Effector CD8-positive, alpha-beta T cell (primary cell): ENCODE data around the gene DNAAF9.

Source experiments
- DNase-seq: peaks from one replicate; lab custom pipeline; 2025; lab: John Stamatoyannopoulos, UW

Gene DNAAF9

GRCh38 chr20:3410464-3410863, 3.0 kb upstream of the DNAAF9 start:
- no peak for DNase-seq

DNA sequence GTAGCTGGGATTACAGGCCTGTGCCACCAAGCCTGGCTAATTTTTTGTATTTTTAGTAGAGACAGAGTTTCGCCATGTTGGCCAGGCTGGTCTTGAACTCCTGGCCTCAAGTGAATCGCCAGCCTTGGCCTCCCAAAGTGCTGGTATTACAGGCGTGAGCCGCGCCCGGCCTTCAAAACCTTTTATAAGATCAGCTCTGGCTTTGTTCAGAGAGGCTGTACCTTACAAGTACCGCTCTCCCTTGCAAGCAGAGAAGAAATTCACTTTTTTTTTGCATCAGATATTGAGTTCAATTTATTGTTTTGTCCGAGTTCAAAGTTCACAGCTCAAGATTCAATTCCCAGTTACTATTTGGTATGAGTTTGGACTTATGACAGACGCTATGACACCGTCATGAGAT, 1.9 kb upstream of the DNAAF9 start:
- no peak for DNase-seq

GRCh38 chr20:3407771-3408637, 535 bp upstream of the DNAAF9 start:
- peak; percentile 64 for DNase-seq

GRCh38 chr20:3406481-3407039, 909 bp downstream of the DNAAF9 start:
- no peak for DNase-seq

- no peak for DNase-seq
These were observed 1.6 kb downstream of the DNAAF9 start for GRCh38 chr20:3405696-3406358.

- no peak for DNase-seq
These were observed 2.3 kb downstream of the DNAAF9 start for GRCh38 chr20:3405139-3405538.

DNA sequence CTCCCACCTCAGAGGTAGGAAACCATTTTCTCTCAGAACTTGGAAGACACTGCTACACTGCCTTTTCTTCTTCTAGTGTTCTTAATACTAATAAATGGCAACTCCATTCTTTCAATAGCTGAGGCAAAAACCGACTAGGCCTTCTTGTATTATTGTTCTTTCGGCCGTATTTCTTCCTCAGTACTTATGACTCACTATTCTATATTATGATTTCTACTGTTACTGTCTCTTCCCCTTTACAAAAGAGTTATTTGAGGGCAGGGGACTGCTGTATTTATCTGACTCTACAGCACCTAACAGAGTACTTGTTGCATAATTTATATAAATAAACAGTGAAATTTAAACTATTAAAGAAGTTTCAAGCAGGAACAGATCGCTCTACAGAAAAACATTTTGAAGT, 3.1 kb downstream of the DNAAF9 start:
- DNase-seq, result no peak

GRCh38 chr20:3403741-3404140, 3.7 kb downstream of the DNAAF9 start:
- no peak for DNase-seq

- no peak for DNase-seq
These were observed 5.0 kb downstream of the DNAAF9 start for GRCh38 chr20:3402453-3402852.

- no peak for DNase-seq
These were observed 7.0 kb downstream of the DNAAF9 start for GRCh38 chr20:3400260-3401155.

DNA sequence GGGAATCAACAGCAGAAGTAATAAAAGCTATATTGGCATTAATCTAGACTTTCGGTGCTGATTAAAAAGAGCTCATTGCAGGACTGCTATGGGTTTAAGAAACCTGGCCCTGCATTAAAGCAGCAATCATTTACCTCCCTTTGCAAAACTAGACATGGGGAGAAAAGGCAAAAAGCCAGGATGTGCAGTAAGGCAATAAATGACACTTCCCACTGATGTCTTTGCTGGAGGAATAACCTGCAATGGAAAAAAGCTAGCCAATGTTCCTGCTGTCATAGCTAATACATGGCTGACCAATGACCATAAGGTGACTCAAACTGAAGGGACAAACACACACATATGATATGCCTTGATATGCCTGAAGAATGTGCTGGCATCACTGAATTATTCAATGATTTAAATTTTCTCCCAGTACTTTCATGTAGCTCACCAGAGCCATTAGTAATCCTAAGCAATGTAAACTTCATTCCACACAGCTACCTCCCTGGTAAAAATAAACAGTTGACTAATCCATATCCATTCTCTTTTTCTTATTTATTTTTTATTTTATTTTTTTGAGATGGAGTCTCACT, 8.7 kb downstream of the DNAAF9 start:
- no peak for DNase-seq

DNA sequence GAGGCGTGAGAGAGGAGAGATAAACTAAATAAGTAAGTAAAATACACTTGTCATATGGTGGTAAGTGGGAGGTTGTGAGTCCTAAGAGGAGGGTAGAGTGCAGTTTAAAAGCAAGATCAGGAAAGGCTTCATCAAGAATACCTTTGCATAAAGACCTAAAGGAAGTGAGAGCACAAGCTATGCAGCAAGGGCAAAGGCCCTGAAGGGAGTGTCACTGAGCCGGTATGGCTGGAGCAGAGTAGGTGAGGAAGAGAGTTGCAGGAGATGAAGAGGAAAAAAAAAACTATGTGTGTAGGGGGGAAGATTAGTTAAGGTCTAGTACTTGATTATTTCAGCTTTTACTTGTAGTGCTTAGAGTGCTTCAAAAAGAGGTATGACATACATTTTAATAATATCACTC, 11.0 kb downstream of the DNAAF9 start:
- no peak for DNase-seq

DNA sequence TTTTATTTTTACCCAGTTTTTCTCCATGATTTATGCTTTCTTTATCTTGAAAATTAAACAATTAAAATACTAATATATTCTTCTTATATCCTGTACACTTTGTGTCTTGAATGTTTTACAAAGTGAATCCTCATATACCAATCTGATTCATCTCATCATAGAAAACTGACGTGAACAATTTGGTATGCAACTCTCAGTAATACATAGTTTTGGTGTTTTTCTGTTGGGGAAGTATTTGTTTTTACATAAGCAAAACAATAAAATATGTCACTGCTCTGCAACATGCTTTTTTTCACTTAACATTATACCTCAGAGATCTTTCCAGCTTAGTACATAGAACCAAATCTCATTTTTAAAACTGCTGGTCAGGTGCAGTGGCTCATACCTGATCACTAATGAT, 14.7 kb downstream of the DNAAF9 start:
- DNase-seq, result no peak

GRCh38 chr20:3390759-3391425, 16.6 kb downstream of the DNAAF9 start:
- no peak for DNase-seq

DNA sequence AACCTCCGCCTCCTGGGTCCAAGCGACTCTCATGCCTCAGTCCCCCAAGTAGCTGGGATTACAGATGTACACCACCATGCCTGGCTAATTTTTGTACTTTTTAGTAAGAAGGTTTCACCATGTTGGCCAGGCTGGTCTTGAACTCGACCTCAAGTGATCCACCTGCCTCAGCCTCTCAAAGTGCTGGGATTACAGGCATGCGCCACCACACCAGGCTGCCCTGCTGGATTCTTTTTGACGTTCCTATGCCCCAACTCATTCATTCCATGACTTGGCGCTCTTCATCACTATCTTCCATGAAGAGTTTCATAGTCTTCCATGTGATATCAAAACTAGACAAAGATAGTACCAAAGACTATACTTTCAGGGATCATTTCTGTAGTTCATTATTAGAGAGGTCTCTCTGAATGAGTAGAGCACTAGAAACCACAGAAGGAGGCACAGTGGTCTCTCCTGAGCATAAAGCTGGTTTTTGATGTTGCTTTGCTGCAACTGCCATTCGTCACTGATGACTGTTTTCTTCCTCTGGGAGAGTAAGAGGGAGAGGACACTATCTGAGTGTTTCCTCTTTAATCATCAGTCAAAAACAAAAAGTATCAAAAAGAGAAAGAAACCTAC, 23.5 kb downstream of the DNAAF9 start:
- DNase-seq, result no peak

DNA sequence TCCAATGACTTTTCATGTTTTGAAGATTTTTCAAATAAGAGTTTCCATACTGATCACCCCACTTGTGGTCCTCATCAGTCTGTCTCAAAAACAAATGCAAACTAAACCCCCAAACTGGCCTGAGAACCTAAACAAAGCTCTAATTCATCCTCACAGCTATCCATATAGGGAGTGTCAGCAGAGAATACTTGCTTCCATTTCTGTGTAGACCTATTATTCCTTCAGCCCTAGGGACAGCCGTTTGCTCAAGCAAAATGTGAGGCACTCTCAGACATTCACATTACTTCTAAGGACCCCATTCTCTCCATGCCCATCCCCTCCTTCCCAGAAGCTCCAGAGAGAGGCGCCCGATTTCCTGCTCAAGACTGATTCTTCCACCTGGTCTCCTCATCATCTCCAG, 24.6 kb downstream of the DNAAF9 start:
- no peak for DNase-seq

GRCh38 chr20:3380228-3381070, 27.0 kb downstream of the DNAAF9 start:
- no peak for DNase-seq

- no peak for DNase-seq
These were observed 29.3 kb downstream of the DNAAF9 start for GRCh38 chr20:3378138-3378537.

DNA sequence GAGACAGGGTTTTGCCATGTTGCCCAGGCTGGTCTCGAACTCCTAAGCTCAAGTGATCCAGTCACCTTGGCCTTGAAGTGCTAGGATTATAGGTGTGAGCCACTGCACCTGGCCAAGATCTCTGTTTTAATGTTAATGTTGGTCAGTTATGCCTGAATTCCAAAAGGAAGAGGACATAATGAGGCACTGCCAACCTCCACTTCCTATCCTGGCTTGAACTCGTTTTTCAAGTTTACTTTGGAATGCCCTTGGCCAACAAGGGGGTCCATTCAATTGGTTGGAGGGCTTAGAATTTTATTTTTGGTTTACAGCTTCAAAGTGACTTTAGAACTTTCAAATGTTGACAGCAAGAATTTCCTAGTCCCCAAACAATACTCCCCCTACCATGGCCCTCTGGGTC, 29.8 kb downstream of the DNAAF9 start:
- DNase-seq, result no peak

DNA sequence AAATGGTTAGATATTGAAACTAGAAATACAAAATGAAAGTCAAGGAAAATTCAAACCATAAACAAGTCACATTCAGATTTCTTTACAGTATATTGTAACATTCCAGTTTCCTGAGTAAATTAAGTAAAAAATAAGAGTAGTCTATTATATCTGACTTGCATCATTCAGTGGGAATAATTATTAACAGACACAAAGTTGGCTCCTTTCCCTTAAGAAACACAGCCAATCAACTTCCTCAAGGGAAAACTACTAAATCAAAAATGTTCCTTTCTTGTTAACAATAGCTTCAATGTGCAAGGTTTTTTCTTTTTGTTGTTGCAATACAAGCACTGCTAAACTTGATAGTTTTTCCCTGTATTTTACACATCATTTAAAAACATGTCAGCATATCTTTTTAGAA, 33.2 kb downstream of the DNAAF9 start:
- DNase-seq, result no peak
